Panc1 (cell line): ENCODE data around the gene RITA1.

Source experiments
- POLR2AphosphoS5 ChIP-seq: IDR thresholded peaks from 2 replicates; pipeline ENCODE4 v1.6.1; 2012; ENCODE audit warnings: mild to moderate bottlenecking, low read depth, low read length, moderate library complexity
- TF ChIP-seq, protein P1 (sequence below): fragments of 450-650 bp; IDR thresholded peaks from 2 replicates; pipeline ENCODE4 v1.5.1; 2017; ENCODE audit warnings: mild to moderate bottlenecking

DNA sequence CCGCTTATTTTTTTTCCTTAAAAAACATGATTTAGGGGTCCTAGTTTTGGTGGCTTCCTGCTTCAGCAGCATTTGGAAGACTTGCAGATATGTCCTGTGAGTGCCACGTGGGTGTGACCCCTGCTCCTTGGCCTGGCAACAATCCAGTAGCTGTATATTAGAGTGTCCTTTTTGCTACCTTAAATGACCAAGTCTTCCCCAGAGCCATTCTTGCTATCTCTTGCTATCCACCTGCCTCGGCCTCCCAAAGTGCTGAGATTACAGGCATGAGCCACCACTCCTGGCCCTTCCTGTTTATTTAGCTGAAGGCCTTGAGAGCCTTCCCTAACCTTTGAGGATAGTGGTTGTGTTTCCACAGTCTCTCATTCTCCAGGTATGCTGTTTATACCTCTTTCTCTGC, 52.8 kb downstream of the RITA1 start:
- TF ChIP-seq, protein P1, sequence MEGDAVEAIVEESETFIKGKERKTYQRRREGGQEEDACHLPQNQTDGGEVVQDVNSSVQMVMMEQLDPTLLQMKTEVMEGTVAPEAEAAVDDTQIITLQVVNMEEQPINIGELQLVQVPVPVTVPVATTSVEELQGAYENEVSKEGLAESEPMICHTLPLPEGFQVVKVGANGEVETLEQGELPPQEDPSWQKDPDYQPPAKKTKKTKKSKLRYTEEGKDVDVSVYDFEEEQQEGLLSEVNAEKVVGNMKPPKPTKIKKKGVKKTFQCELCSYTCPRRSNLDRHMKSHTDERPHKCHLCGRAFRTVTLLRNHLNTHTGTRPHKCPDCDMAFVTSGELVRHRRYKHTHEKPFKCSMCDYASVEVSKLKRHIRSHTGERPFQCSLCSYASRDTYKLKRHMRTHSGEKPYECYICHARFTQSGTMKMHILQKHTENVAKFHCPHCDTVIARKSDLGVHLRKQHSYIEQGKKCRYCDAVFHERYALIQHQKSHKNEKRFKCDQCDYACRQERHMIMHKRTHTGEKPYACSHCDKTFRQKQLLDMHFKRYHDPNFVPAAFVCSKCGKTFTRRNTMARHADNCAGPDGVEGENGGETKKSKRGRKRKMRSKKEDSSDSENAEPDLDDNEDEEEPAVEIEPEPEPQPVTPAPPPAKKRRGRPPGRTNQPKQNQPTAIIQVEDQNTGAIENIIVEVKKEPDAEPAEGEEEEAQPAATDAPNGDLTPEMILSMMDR: no peak
- no peak for TF ChIP-seq POLR2AphosphoS5
